CD14-positive monocyte (primary cell): ENCODE measurements around the gene MAPK14. TPM values are rescaled to one million over a fixed set of nuclear protein-coding genes. Genes with fewer than 3 reads are reported as not detected.
A peak's percentile ranks its signal among the peaks of the same experiment; 100 is the strongest.

Experiments
- DNase-seq, 3 donors: peaks; one replicate each; pipeline ENCODE4 v3.0.0-alpha.2; 2011 to 2022
- H2AFZ ChIP-seq: 2 replicates; pipeline ENCODE4 v1.6.0; 2012; ENCODE audit warnings: mild to moderate bottlenecking, low read depth, low read length, inconsistent platforms; ENCODE audit not compliant: insufficient read depth, poor library complexity, severe bottlenecking
- H3K27ac ChIP-seq, 2 donors: 1 replicate in 1 of 2; 2 replicates in 1 of 2; pipeline ENCODE4 v1.5.1; 2012 to 2013; ENCODE audit warnings: low read length in 2 of 2, control low read depth in 1 of 2, inconsistent platforms in 1 of 2, low read depth in 1 of 2, mild to moderate bottlenecking in 1 of 2
- H3K27me3 ChIP-seq, 2 donors: one replicate each; pipeline versions ENCODE4 v1.6.0 to v1.6.1; 2011 to 2013; ENCODE audit warnings: low read length in 2 of 2; ENCODE audit not compliant: control insufficient read depth in 2 of 2, insufficient read depth in 2 of 2
- H3K36me3 ChIP-seq, 2 donors: replicated peaks in 1 of 2; 1 replicate in 1 of 2; 2 replicates in 1 of 2; pipeline versions ENCODE4 v1.5.1 to v1.6.1; 2012 to 2013; ENCODE audit warnings: low read length in 2 of 2, control low read depth in 1 of 2, inconsistent platforms in 1 of 2, mild to moderate bottlenecking in 1 of 2; ENCODE audit not compliant: insufficient read depth in 2 of 2, control insufficient read depth in 1 of 2
- H3K4me1 ChIP-seq, 2 donors: 1 replicate in 1 of 2; 2 replicates in 1 of 2; pipeline versions ENCODE4 v1.5.1 to v1.6.1; 2012 to 2013; ENCODE audit warnings: low read length in 2 of 2, control low read depth in 1 of 2, inconsistent platforms in 1 of 2, mild to moderate bottlenecking in 1 of 2, moderate library complexity in 1 of 2; ENCODE audit not compliant: insufficient read depth in 2 of 2, control insufficient read depth in 1 of 2
- H3K4me2 ChIP-seq: replicated peaks from 2 replicates; pipeline ENCODE3; 2012; ENCODE audit warnings: low read length, moderate library complexity, mild to moderate bottlenecking; ENCODE audit not compliant: poor library complexity, severe bottlenecking; ENCODE audit errors: extremely low read depth
- H3K4me3 ChIP-seq, 3 experiments: fragments of 200-600 bp in 1 of 3; sonication (generic) in 1 of 3; replicated peaks in 1 of 3; 1 replicate in 2 of 3; 2 replicates in 1 of 3; pipeline ENCODE4 v1.5.1; 2011 to 2013; ENCODE audit warnings: low read length in 3 of 3, mild to moderate bottlenecking in 3 of 3, control low read depth in 2 of 3, low read depth in 2 of 3, inconsistent platforms in 1 of 3, moderate library complexity in 1 of 3
- H3K79me2 ChIP-seq: 2 replicates; pipeline ENCODE4 v1.6.0; 2012; ENCODE audit warnings: mild to moderate bottlenecking, control low read depth, inconsistent platforms, low read length, moderate library complexity; ENCODE audit not compliant: insufficient read depth
- H3K9ac ChIP-seq: 2 replicates; pipeline ENCODE4 v1.6.0; 2017; ENCODE audit warnings: low read length, mild to moderate bottlenecking; ENCODE audit not compliant: insufficient read depth, poor library complexity, severe bottlenecking
- H3K9me3 ChIP-seq, 2 donors: replicated peaks in 1 of 2; 1 replicate in 1 of 2; 2 replicates in 1 of 2; pipeline versions ENCODE4 v1.5.1 to v1.6.1; 2012 to 2013; ENCODE audit warnings: low read length in 2 of 2, control low read depth in 1 of 2; ENCODE audit not compliant: control insufficient read depth in 1 of 2, insufficient read depth in 1 of 2
- H4K20me1 ChIP-seq: 2 replicates; pipeline ENCODE4 v1.6.0; 2012; ENCODE audit warnings: mild to moderate bottlenecking, low read length, control low read depth, moderate library complexity; ENCODE audit not compliant: insufficient read depth
- H3K27ac Mint-ChIP-seq, 7 donors: one replicate each; pipeline ENCODE4 v1.8.0; 2020; ENCODE audit warnings: mild to moderate bottlenecking in 7 of 7, mixed read lengths in 7 of 7, moderate library complexity in 6 of 7, inconsistent platforms in 2 of 7
- H3K27me3 Mint-ChIP-seq, 3 donors: one replicate each; pipeline ENCODE4 v1.8.0; 2021 to 2022; ENCODE audit warnings: low read depth in 3 of 3, mild to moderate bottlenecking in 3 of 3, mixed read lengths in 3 of 3, moderate library complexity in 3 of 3, inconsistent platforms in 1 of 3
- H3K36me3 Mint-ChIP-seq, 2 donors: one replicate each; pipeline ENCODE4 v1.8.0; 2020; ENCODE audit warnings: mixed read lengths in 2 of 2, inconsistent platforms in 1 of 2, mild to moderate bottlenecking in 1 of 2
- H3K4me1 Mint-ChIP-seq: one replicate; pipeline ENCODE4 v1.8.0; 2020; ENCODE audit warnings: mild to moderate bottlenecking, mixed read lengths
- H3K4me3 Mint-ChIP-seq, 2 donors: one replicate each; pipeline ENCODE4 v1.8.0; 2020; ENCODE audit warnings: mild to moderate bottlenecking in 2 of 2, mixed read lengths in 2 of 2, moderate library complexity in 1 of 2
- H3K9me3 Mint-ChIP-seq, 7 donors: one replicate each; pipeline ENCODE4 v1.8.0; 2020 to 2022; ENCODE audit warnings: mixed read lengths in 7 of 7, mild to moderate bottlenecking in 6 of 7, moderate library complexity in 6 of 7, inconsistent platforms in 2 of 7
- whole genome bisulfite sequencing: methylation state at CpG from one replicate; pipeline ENCODE4 v1.1.5; 2013; ENCODE audit warnings: missing lambda C conversion rate; ENCODE audit not compliant: insufficient coverage; 5-methylcytosine and 5-hydroxymethylcytosine counted together
- intact Hi-C, 2 donors: fragments of 100-400 bp; cut with micrococcal nuclease; formaldehyde crosslinking; loops; one replicate each; pipeline versions ENCODE4 v1.15.0 to v1.15.1; 2023
- polyA plus RNA-seq, 3 donors: library from polyadenylated mRNA; depleted of rRNA in 1 of 3; unstranded in 2 of 3; stranded (reverse) in 1 of 3; fragments of 300-500 nt in 2 of 3; fragments of >200 nt in 1 of 3; fragmentation: Illumina TruSeq in 2 of 3; gene quantifications; 1 replicate in 2 of 3; 2 replicates in 1 of 3; pipeline ENCODE4 v1.2.3, GENCODE V29; 2012 to 2021
- TF ChIP-seq, protein P1 (sequence below): fragments of 200-600 bp; IDR thresholded peaks from one replicate; pipeline ENCODE4 v1.8.0; 2022; ENCODE audit warnings: antibody characterized with exemption, mild to moderate bottlenecking

Gene MAPK14
- polyA plus RNA-seq, 3 donors: 56.6 to 96.6 (median 83.7) TPM

DNA sequence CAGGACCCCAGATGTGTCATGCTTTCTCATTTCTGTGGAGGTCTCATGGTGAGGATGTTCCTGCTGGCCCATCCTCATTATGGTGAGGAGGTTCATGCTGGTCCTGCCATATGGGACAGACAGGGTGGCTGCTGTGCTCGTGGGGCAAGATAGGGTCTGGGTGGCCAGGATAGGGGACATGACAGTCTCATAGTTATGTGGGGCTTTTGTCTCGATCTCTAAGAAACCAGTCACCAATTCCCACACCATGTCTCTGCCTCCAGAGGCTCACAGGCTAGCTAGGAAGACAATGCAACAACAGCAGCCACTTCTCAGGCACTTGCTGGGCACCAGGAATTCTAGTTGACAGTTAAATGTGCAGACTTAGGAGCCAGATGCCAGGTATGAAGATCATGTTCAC is 98.5 kb downstream of the MAPK14 start:
- Histone ChIP-seq H3K9ac (no peak overlapping the region), H3K4me3 (no peak overlapping the region), H3K27ac (peak overlapping the region in 1 of 2 donors; percentile 82), H3K4me2 (no peak overlapping the region), H3K36me3 (no peaks in the 10 kb centered on the region), H3K79me2 (no peaks in the 10 kb centered on the region), H3K4me1 (peaks cover 63 to 71% of the 10 kb centered on the region in 2 donors), H3K27me3 (peaks cover 0 to 5% of the 10 kb centered on the region in 2 donors), H3K9me3 (peaks cover 0 to 4% of the 10 kb centered on the region in 2 donors), H2AFZ (no peak overlapping the region), H4K20me1 (peaks cover 6% of the 10 kb centered on the region)
- DNase-seq: no peak
- TF ChIP-seq, protein P1, sequence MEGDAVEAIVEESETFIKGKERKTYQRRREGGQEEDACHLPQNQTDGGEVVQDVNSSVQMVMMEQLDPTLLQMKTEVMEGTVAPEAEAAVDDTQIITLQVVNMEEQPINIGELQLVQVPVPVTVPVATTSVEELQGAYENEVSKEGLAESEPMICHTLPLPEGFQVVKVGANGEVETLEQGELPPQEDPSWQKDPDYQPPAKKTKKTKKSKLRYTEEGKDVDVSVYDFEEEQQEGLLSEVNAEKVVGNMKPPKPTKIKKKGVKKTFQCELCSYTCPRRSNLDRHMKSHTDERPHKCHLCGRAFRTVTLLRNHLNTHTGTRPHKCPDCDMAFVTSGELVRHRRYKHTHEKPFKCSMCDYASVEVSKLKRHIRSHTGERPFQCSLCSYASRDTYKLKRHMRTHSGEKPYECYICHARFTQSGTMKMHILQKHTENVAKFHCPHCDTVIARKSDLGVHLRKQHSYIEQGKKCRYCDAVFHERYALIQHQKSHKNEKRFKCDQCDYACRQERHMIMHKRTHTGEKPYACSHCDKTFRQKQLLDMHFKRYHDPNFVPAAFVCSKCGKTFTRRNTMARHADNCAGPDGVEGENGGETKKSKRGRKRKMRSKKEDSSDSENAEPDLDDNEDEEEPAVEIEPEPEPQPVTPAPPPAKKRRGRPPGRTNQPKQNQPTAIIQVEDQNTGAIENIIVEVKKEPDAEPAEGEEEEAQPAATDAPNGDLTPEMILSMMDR: no peak
- Mint-ChIP-seq H3K27ac (peak overlapping the region in 6 of 7 donors; percentile 35 to 96 (median 90)), H3K4me3 (no peak overlapping the region), H3K4me1 (peaks cover 75% of the 10 kb centered on the region), H3K9me3 (peaks cover 0 to 6% (median 1%) of the 10 kb centered on the region in 7 donors), H3K27me3 (peaks cover 10 to 23% (median 13%) of the 10 kb centered on the region in 3 donors), H3K36me3 (peaks cover 3 to 6% of the 10 kb centered on the region in 2 donors)
- intact Hi-C loops: loop anchor here (2.0 to 10.0 kb wide), 4 partner anchors 71 to 239 kb away; partner anchors contain the start of gene BRPF3 (in 1 of the 2)
- WGBS: no CpG with 5 or more reads among the region's 2 CpGs

DNA sequence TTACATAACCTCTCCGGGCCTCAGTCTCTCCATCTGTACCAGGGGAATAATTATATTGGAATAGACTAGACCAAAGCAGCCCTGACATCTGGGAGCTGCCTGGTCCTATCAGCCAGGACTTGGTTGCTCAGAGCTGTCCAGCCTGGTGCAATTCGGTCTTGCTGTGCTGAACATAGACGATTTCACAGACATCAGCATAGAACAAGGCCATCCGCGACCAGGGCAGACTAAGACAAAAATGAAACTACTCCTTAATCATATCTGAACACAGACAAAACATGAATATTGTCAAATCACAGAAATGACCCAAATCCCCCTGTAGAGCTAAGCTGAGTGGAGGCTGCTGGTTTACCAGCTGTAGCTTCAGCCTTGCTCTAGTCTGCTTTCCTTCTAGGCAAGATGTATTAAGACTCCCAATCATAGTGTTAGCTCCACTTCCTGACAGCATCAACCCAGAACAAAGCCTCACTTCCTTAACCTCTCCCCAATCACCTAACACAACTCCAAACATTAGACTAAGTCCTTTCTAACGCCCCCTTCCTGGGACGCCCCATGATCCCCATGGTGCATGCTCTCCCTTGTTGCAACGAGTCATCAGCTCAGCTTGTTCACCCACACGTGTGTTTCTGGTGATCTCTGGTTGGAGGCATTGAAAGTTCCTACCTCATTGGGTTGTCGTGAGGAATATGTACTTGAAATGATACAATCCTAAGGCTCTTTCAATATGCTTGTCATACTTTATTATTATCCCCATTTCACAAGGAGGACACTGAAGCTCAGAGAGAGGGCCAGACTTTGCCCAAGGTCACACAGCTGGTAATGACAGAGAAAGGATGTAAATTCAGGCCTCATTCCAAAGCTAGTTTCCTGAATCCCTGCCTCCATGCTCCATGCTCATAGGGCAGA is 99.2 kb downstream of the MAPK14 start:
- Histone ChIP-seq H3K9ac (no peak overlapping the region), H3K9me3 (peaks cover 0 to 4% of the 10 kb centered on the region in 2 donors), H3K4me2 (no peak overlapping the region), H3K36me3 (no peaks in the 10 kb centered on the region), H3K27ac (peak overlapping the region; percentile 30 to 82), H3K4me3 (peak overlapping the region in 1 of 3 experiments; percentile 6), H3K4me1 (peaks cover 63 to 71% of the 10 kb centered on the region in 2 donors), H3K27me3 (peaks cover 0 to 5% of the 10 kb centered on the region in 2 donors), H3K79me2 (no peaks in the 10 kb centered on the region), H2AFZ (no peak overlapping the region), H4K20me1 (no peaks in the 10 kb centered on the region)
- peak overlapping the region; percentile 27 to 61 for H3K4me3 Mint-ChIP-seq
- intact Hi-C loops: loop anchor here (2.0 to 10.0 kb wide), 4 partner anchors 70 to 238 kb away; partner anchors contain the start of gene BRPF3 (in 1 of the 2)
- peaks cover 0 to 6% (median 1%) of the 10 kb centered on the region in 7 donors for H3K9me3 Mint-ChIP-seq
- TF ChIP-seq, protein P1: no peak
- WGBS: 66% methylated on average over 5 of the region's 10 CpGs
- DNase-seq: peak; percentile 74 to 83 (median 76)
- H3K27ac Mint-ChIP-seq: peak overlapping the region; percentile 88 to 96 (median 92)
- H3K4me1 Mint-ChIP-seq: peaks cover 74% of the 10 kb centered on the region
- H3K36me3 Mint-ChIP-seq: peaks cover under 1 to 6% of the 10 kb centered on the region in 2 donors
- peaks cover 10 to 24% (median 13%) of the 10 kb centered on the region in 3 donors for H3K27me3 Mint-ChIP-seq
